OCI-LY1 (cell line): Measurements from ENCODE around the gene PRKCE.

Experiments used
- H2AFZ ChIP-seq: fragments of 200-600 bp; sonication (generic), shearing (Covaris generic); 2 replicates; pipeline ENCODE4 v1.6.0; 2014; ENCODE audit warnings: antibody characterized with exemption, mild to moderate bottlenecking, low read length
- H3F3A ChIP-seq: fragments of 200-600 bp; sonication (generic), shearing (Covaris generic); 2 replicates; pipeline ENCODE4 v1.6.0; 2014; ENCODE audit warnings: mild to moderate bottlenecking, antibody characterized with exemption, low read length, moderate library complexity; ENCODE audit not compliant: insufficient read depth
- H3K27ac ChIP-seq: fragments of 200-600 bp; sonication (generic); 2 replicates; pipeline ENCODE4 v1.5.1; 2014; ENCODE audit warnings: low read length, mixed run types, mild to moderate bottlenecking, low read depth; ENCODE audit not compliant: poor library complexity, severe bottlenecking
- H3K27me3 ChIP-seq: fragments of 200-600 bp; sonication (generic); 2 replicates; pipeline ENCODE4 v1.6.0; 2014; ENCODE audit warnings: antibody characterized with exemption, mild to moderate bottlenecking, low read length, moderate library complexity; ENCODE audit not compliant: insufficient read depth
- H3K36me3 ChIP-seq: fragments of 200-600 bp; sonication (generic); 2 replicates; pipeline ENCODE4 v1.6.1; 2014; ENCODE audit warnings: mild to moderate bottlenecking, antibody characterized with exemption, low read length, moderate library complexity, mixed read lengths; ENCODE audit not compliant: insufficient read depth
- H3K4me1 ChIP-seq: fragments of 200-600 bp; sonication (generic); 2 replicates; pipeline ENCODE4 v1.5.1; 2014; ENCODE audit warnings: mild to moderate bottlenecking, low read length, moderate library complexity; ENCODE audit not compliant: insufficient read depth, severe bottlenecking
- H3K4me2 ChIP-seq: fragments of 200-600 bp; sonication (generic), shearing (Covaris generic); 2 replicates; pipeline ENCODE4 v1.6.1; 2014; ENCODE audit warnings: low read length
- H3K4me3 ChIP-seq: fragments of 200-600 bp; sonication (generic); 2 replicates; pipeline ENCODE4 v1.5.1; 2014; ENCODE audit warnings: low read length, low read depth, mild to moderate bottlenecking, mixed read lengths; ENCODE audit not compliant: poor library complexity, severe bottlenecking
- H3K79me2 ChIP-seq: fragments of 200-600 bp; shearing (Covaris generic); 2 replicates; pipeline ENCODE4 v1.6.1; 2016; ENCODE audit warnings: mixed run types, low read length, mixed read lengths; ENCODE audit not compliant: insufficient read depth
- H3K9ac ChIP-seq: fragments of 200-600 bp; sonication (generic), shearing (Covaris generic); 2 replicates; pipeline ENCODE4 v1.6.1; 2014; ENCODE audit warnings: mild to moderate bottlenecking, low read length, mixed read lengths
- H3K9me2 ChIP-seq: fragments of 200-600 bp; sonication (generic), shearing (Covaris generic); 2 replicates; pipeline ENCODE4 v1.6.1; 2014; ENCODE audit warnings: low read depth, mild to moderate bottlenecking, low read length, mixed read lengths
- H3K9me3 ChIP-seq: fragments of 200-600 bp; shearing (Covaris generic); 2 replicates; pipeline ENCODE4 v1.6.1; 2014; ENCODE audit warnings: low read length, mixed read lengths
- H4K20me1 ChIP-seq: fragments of 200-600 bp; sonication (generic), shearing (Covaris generic); 2 replicates; pipeline ENCODE4 v1.6.0; 2016; ENCODE audit warnings: mild to moderate bottlenecking, low read length; ENCODE audit not compliant: insufficient read depth
- CTCF ChIP-seq: fragments of 200-600 bp; sonication (generic), shearing (Covaris generic); IDR thresholded peaks from 2 replicates; pipeline ENCODE4 v1.5.1; 2017; ENCODE audit warnings: mild to moderate bottlenecking, antibody characterized with exemption, low read length, moderate library complexity, mixed read lengths
- EZH2 ChIP-seq: fragments of 200-600 bp; sonication (generic), shearing (Covaris generic); IDR thresholded peaks from 2 replicates; pipeline ENCODE4 v1.8.0; 2017; ENCODE audit warnings: borderline replicate concordance, mixed run types, mild to moderate bottlenecking, antibody characterized with exemption, low read length, moderate library complexity, mixed read lengths

The PRKCE gene

GRCh38 chr2:45925026-45925425, 273.6 kb downstream of the PRKCE start:
- Histone ChIP-seq H3K4me3 (no peak overlapping the region), H4K20me1 (no peaks in the 10 kb centered on the region), H3K4me1 (no peaks in the 10 kb centered on the region), H3K27me3 (no peaks in the 10 kb centered on the region), H3K4me2 (no peak overlapping the region), H3F3A (no peaks in the 10 kb centered on the region), H3K9ac (no peak overlapping the region), H3K27ac (no peak overlapping the region), H3K9me3 (no peaks in the 10 kb centered on the region), H2AFZ (no peak overlapping the region), H3K36me3 (no peaks in the 10 kb centered on the region), H3K9me2 (no peaks in the 10 kb centered on the region), H3K79me2 (no peaks in the 10 kb centered on the region)
- TF ChIP-seq CTCF (no peak), EZH2 (no peak)

GRCh38 chr2:45925636-45926366, 274.3 kb downstream of the PRKCE start:
- no peaks in the 10 kb centered on the region for H4K20me1 ChIP-seq
- H3K4me3 ChIP-seq = no peak overlapping the region
- no peaks in the 10 kb centered on the region for H3F3A ChIP-seq
- no peak overlapping the region for H3K27ac ChIP-seq
- no peak overlapping the region for H2AFZ ChIP-seq
- H3K4me1 ChIP-seq = no peaks in the 10 kb centered on the region
- no peak for TF ChIP-seq CTCF
- no peak for TF ChIP-seq EZH2
- H3K4me2 ChIP-seq = no peak overlapping the region
- H3K79me2 ChIP-seq = no peaks in the 10 kb centered on the region
- H3K36me3 ChIP-seq = no peaks in the 10 kb centered on the region
- no peaks in the 10 kb centered on the region for H3K9me2 ChIP-seq
- no peak overlapping the region for H3K9ac ChIP-seq
- no peaks in the 10 kb centered on the region for H3K27me3 ChIP-seq
- H3K9me3 ChIP-seq = no peaks in the 10 kb centered on the region

GRCh38 chr2:45928946-45929345, 277.5 kb downstream of the PRKCE start:
- H3K36me3 ChIP-seq = no peaks in the 10 kb centered on the region
- H3K4me2 ChIP-seq = no peak overlapping the region
- 0 out of 2 replicates have a peak, but pooled peaks cover 3% of the 10 kb centered on the region for H3K79me2 ChIP-seq
- H3K9ac ChIP-seq = no peak overlapping the region
- no peaks in the 10 kb centered on the region for H4K20me1 ChIP-seq
- no peaks in the 10 kb centered on the region for H3F3A ChIP-seq
- no peak overlapping the region for H3K27ac ChIP-seq
- no peaks in the 10 kb centered on the region for H3K27me3 ChIP-seq
- no peak for TF ChIP-seq EZH2
- no peak for TF ChIP-seq CTCF
- H2AFZ ChIP-seq = no peak overlapping the region
- H3K4me1 ChIP-seq = no peaks in the 10 kb centered on the region
- H3K9me2 ChIP-seq = no peaks in the 10 kb centered on the region
- no peak overlapping the region for H3K4me3 ChIP-seq
- no peaks in the 10 kb centered on the region for H3K9me3 ChIP-seq
